SW 1271 (cell line): Measurements from ENCODE around the gene AGBL1.
A peak's percentile ranks its signal among the peaks of the same experiment; 100 is the strongest.
"Not testable (repeated sequence)": the region's sequence is repeated elsewhere in the genome, so short reads cannot be mapped to it uniquely, and the experiment has no call there.

Experiments used
- DNase-seq, 2 experiments: peaks; one replicate each; lab custom pipeline; 2025; lab: John Stamatoyannopoulos, UW

AGBL1 gene

DNA sequence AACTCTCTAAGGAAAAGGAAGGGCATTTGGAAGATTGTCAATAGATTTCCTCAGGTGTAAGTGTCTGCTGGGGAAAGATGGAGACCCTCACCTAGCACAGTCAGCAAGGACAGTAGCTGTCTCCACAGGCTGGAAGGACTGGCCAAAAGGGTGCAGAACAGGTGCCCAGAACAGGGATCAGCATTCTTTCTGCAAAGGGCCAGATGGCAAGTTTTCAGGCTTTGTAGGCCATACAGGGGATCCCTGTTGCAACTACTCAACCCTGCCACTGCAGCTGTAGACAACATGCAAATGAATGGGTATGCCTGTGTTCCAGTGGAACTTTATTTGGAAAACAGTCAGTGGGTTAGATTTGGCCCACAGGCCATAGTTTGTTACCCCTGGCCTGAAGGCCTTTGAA is 8.1 kb downstream of the AGBL1 start:
- no peak for DNase-seq

DNA sequence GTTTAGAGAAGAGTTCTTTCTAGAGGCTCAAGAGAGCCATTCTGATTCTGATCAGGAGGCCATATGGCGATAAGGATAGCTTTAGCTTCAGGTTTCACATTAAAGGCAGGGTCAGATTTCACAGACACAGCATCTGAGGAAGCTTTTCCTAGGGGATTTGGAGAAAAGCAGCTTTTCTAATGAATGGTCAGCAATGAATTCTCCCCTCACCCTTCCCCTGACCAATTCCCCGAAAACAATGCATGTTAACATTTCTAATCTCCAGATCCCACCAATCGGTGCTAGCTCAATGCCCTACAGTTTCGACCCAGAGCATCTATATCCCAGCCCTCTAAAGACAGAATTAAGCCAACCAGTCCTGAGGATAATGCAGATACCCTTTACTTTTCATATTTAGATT is 9.8 kb downstream of the AGBL1 start:
- no peak for DNase-seq

DNA sequence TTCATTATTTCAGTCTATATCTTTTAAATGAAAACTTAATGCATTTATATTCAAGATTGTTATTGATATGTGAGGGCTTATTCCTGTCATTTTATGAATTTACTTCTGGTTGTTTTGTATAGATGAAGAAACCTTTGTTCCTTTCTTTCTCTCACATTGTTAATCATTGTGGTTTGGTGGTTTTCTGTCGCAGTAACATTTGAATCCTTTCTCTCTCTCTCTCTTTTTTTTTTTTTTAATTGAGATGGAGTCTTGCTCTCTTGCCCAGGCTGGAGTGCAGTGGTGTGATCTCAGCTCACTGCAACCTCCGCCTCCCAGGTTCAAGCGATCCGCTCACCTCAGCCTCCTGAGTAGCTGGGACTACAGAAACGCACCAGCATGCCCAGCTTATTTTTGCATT is 22.1 kb downstream of the AGBL1 start:
- DNase-seq, result no peak

DNA sequence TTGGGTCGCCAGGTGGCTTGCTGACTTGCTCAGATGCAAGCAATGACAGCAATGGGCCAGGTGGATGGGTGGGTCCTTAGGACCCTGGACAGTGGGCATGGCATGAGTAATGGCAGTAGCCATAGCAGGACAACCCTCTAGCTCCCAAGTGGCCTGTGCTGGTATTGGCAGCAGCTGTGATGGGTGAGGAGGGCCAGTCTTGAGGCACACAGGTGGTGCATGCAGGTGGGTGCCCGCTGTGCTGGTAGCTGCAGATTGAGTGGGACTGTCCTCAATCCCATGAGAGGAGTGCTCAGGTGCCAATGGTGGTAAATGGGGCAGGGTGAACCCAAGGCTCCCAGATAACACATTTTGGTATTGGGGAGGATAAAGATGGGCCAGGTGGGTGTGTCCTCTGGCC is 24.2 kb downstream of the AGBL1 start:
- DNase-seq, result no peak

DNA sequence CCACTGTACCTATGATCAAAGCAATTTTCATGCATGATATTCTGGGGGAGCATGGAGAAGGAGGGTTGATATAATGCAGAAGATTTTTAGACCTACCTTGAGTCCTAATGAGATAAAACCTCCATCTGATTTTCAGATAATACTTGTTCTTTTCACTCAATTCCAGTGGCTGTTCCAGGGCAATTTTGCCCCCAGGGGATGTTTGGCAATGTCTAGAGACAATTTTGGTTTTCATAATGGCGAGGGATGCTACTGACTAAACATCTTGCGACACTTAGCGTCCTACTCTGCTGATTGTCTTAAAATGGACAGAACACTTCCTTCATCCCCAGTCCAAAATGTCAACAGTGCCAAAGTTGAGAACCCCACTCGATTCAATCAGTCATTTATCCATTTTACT is 26.6 kb downstream of the AGBL1 start:
- no peak for DNase-seq

DNA sequence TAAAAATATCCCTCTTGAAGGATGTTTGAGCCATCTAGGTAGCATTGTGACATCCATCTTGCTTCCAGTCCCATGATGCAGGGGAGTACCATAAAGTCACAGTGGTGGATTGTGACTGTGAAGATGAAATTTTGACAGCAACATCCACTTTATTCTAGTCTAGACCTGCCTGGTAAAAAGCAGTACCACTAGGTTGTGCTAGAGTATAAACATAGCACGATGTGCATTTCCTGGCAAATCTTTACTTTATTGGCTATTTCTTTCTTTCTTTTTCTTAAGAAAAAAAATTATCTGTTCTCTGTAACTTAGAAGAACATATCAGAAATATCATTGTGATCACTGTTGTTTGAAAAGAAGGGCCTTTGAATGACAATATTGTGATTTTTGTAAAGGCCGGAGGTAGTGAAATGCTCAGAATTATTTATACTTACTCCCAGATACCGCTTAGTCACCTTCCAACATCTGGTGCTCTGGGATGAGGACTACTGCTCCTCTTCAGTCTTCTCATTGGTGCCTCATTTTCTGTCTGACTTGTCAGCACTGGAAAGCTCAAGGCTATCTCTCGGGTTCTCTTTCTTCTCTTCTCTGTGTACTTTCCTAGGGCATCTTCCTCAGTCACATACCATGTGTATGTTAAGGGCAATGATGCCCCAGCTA is 35.6 kb downstream of the AGBL1 start:
- peak in 1 of 2 experiments; percentile 18 for DNase-seq

DNA sequence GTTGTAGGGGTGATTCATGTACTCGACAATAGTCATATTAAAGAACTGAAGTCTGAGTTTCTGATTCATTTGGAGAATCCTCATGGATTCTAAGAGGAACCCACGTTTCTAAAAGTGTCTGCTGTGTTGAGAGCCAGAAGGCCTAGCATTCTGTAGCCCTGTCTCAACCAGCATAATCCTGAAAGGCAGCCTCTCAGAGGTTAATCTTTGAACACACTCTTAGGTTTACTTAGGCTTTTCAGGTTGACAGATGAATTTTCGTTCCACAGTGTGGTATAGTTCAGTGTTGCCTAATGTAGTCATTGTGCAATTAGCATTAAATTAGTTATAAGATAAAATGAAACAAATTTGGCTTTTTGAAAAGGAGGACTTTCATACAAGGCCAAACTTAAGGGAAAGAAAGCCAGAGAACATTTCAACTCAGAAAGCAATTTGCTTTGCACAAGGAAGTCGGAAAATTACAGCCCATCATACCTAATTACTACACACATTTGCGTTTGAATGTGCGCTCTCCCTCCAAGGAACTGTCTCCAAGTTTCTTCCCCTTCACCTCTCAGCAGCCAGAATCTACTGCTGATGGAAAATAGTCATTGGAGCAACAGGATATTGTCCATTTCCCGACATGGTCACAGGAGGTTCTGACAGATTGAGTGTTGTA is 42.0 kb downstream of the AGBL1 start:
- no peak for DNase-seq

DNA sequence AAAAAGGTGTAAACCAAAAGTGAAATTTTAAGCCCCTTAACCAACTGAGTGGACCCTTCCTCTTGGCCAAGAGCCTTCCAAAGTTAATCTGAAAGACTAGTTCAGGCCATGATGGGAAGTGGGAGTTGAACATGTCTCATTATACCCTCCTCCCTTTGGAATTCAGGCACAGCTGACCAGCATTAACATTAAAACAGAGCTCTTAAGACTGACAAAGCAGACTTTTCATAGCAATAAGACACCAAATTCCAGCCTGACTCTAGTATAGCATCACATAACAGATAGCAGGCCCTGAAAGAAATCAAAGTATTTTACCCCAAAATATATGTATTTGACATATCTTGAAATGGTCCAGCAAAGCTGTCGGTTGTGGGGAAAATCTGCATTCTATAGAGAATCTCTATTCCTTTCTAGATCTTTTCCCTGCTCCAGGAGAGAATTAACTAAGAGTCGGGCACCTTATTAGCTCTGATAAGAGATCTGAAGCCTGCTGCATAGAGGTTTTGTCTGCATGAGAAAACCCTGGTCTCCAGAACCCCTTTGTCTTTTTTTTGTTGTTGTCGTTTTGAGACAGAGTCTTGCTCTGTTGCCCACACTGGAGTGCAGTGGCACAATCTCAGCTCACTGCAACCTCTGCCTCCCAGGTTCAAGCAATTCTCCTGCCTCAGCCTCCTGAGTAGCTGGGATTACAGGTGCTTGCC is 43.2 kb downstream of the AGBL1 start:
- not testable (repeated sequence) for DNase-seq

DNA sequence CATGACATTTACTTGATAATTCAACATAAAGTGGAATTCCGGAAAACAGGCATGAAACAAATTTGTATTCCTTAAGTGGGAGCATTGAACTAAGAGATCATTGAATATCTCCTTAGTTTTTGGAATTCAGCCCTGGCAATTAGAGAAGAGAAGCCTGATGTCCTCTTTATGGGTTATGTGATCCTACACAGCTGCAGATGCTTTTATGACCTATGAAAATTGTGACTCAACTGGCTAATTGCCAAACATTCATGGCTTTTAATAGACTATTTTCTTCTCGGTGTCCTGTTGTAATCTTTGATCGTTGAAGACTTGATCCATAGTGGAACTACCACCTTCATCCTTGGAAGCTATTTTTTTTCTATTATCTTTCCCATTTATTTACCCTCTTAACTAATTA is 46.1 kb downstream of the AGBL1 start:
- DNase-seq, result no peak

DNA sequence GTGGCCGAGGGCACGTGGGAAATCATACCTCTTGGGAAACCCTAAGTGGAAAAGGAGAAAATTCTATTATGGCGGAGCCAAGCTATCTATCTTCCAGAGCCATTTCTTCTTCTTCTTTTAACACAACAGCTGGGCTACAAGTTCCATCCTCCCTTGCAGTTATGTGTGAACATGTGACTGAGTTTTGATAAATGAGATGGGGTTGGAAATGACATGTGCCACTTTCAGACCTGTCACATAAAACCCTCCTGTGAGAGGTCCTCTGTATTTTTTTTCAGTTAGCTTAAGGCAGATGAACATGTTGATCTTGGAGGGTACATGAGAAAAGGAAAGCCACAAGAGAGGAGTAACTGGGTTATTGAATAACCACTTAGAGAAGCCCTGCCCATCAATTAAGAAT is 47.9 kb downstream of the AGBL1 start:
- no peak for DNase-seq

DNA sequence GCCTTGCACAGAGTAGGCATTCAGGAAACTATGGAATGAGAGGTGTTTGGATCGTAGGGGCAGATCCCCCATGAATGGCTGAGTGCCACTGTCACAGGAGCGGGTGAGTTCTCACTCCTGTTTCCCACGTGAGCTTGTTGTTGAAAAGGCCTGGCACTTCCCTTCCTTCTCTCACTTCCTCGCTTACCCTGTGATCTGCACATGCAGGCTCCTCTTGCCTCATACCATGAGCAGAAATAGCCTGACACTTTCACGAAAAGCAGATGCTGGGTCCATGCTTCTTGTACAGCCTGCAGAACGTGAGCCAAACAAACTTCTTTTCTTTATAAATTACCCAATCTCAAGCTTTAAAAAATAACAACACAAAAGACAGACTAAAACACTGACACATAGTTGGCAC is 55.4 kb downstream of the AGBL1 start:
- DNase-seq, result no peak

DNA sequence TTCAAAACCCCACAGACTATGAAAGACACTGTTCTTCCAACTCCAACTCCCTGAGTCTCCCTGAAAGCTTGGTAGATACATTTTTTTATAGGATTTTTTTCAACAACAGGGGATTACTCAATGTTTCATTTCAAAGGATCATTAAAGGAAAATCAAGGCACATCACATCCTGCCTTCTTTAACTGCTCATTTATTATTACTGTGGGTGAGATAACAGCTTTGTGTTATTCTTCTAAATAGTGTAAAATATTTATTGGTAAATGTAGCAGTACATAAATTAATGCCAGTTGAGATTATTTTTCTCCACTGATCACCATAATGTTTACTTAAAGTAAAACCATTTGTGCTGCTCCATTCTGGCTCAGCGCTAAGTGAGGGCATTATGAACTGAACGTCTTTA is 57.2 kb downstream of the AGBL1 start:
- DNase-seq, result no peak

DNA sequence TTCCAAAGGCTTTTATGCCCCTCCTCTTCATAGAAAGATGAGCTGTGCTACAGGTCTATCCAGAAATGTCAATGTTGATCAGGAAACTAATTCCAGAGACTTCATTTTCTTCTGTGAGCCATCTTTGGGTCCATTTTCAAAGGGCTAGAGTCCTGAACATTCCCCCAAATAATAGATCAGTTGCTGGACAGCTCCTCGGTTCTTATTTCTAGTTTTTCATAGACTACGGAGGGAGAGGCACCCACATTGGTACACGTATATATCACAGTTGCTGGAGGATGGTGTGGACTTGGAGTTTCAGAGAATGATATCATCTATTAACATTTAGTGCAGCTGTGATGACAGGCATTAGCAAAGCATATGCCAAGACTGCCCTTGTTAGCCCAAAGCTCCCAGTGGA is 59.1 kb downstream of the AGBL1 start:
- DNase-seq, result no peak

DNA sequence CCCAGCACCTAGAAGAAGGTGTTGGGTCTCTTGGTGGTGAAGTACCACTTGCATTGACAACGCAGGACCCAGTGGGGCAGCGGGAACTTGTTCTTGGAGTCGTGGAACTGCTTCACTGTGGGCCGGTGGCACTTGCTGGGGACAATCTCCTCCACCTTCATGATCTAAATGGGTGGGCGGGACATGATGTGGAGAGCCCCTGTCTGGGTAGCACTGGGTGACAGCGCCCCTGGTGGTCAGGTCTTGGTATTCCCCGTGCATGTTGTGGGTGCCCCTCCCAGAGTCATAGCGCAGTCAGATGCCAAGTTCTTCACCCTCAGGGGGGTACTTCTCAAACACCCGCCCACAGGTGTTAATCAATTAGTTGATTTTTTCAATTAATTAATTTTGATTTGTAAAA is 60.2 kb downstream of the AGBL1 start:
- DNase-seq, result peak in 1 of 2 experiments; percentile 6

DNA sequence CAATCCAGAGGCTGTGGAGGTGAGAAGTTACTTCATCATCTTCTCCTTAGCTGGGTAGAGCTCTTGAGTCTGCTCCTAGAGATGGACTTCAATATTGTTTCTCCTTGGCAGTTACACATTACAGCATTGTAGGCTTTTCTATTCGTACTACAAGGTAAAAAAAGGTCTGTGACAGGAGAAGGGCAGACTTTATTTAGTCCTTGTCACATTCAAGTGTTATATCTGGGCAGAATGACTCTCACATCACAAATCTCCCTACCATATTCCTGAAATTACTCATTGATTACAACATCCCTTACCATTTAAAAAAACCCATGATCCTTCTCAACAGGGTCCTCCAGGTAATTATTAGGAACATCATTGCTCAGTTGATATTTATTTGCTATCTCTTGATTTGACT is 75.0 kb downstream of the AGBL1 start:
- DNase-seq, result no peak

DNA sequence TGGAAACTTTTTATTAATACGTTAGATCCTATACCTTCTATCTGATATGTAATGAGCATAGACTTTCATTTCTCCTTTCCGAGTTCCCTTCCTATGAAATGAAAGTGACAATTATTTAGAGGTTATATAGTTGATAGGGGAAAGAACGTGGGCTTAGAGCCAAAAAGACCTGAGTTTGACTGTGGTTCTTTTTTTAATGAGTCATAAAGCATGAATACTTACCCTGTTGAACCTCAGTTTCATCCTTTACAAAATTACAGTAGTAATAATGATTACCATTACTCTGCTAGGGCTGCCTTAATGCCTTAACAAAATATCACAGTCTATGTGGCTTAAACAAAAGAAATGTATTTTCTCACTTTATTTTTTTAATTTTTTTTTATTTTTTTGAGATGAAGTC is 75.9 kb downstream of the AGBL1 start:
- no peak for DNase-seq

DNA sequence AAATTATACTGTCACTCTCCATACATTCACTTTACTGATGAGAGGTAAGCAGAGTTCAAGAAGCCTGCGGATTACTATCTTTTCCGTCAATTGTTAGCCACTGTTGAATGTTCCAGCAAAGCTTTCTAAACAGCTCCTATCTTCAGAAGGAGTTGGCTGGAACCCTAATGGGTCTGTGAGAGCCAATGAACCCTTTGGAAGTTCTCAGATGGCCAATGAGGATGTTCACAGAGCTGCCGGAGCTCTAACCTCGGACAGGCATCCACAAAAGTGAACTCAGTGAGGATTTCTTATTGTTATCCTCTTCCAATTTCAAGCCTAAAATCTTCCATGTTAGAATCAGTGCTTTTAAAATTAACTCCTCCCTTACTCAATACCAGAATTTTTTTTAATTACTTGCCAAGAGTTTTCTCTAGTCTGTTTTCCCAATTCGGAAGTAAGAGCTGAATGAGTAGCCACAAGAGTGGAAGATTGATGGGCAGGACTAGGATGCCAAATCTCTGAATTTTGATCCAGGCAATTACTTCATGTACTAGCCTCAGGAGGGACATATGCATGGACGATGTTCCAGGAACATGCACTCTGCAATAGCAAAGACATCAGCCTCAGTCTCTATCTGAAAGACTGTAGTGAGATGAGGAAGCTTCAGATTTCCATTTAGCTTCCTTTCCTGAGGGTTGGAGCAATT is 78.1 kb downstream of the AGBL1 start:
- DNase-seq, result no peak

DNA sequence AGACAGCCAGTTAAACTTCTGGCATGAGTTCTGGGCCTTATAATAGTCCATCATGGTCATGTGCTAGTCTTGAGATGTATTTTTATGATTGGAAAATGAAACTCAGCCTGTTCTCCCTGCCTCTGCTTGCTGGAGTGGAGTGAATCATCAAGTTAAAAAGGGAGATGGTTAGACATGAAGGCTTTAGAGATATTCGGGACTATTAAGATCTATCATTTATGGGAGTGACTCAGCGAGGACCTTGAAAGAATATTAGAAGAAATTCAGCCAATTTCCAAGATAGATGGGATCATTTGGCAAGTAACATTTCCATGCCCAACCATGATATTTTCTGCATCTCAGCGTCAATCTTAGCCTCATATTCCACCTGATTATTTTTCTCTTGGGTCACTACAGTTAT is 79.8 kb downstream of the AGBL1 start:
- no peak for DNase-seq

DNA sequence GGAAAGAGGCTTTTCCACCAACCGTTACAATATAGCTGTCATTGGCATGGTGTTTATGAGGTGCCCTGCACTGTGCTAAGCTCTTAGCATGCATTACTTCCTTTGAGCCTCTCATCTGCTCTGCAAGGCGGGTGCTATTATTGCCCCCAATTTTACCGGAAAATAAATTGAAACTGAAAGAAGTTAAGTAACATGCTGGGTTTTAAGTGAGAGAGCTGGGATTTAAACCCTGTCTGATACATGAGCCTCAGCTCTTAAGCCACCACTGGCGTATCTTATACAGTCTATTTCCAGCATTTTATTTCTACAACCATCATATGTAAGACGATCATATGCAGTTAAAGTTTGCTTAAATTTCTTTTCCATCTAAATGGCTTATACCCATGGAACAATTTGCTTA is 81.6 kb downstream of the AGBL1 start:
- no peak for DNase-seq

DNA sequence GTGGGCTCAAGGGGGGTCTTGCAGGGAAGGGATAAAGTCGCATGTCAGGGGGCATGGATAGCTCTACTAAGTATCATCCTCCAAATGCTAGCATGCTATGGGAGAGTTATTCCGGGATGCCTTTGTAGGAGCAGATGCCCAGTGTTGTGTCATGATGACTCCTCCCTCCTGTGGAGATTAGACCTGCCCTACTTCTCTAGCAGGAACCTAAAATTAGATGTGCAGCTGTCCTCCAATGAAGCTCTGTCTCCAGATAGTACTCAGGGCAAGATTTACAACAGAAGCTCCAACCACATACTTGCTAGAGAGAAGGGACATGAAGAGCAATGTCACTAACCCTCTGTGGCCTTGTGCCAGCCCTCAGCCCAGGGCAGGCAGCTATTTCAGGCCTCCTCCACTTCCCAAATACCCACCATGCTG is 82.5 kb downstream of the AGBL1 start:
- DNase-seq, result no peak

DNA sequence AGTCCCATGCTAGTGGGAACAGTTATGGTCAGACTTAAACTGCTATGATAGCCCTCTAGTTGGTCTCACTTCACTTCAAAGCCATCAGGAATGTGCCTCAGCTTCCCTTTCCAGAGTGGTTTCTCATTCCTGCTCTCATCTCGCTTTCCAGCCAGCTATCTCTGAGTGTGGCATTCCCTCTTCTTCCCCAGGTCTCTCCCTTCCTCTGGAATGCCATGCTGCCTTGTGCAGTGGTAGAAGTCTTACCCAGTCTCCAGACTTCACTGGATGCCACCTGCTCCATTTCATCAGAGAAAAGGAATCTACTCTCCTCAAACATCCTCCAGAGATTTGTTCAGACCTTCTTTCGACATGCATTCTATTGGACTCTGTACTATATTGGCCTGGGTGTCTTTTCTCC is 83.0 kb downstream of the AGBL1 start:
- no peak for DNase-seq

DNA sequence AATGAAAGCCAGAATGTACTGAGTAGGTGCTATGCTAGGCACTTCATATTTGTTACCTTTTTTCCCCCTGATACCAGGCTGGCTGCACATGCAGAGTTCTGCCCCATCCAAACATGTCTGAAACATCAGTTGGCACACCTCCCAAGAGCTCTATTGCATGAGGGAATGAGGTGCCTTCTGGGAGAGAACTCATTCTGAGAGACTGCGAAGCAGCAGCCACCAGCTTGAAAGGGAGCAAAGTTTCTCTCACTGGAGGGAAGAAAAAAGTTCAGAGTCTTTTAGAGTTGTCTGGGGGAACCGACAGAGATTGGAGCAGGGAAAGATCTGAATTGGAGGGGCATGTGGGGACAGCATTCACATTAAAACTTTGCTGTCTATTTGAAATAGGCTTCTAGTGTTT is 84.1 kb downstream of the AGBL1 start:
- DNase-seq, result no peak
